ENCODE results near the gene SSTR3. TPM values are rescaled to one million over a fixed set of nuclear protein-coding genes. Genes with fewer than 3 reads are reported as not detected.

Gene SSTR3
- total RNA-seq, 1 experiment from 2014 or later = 0.22 TPM

DNA sequence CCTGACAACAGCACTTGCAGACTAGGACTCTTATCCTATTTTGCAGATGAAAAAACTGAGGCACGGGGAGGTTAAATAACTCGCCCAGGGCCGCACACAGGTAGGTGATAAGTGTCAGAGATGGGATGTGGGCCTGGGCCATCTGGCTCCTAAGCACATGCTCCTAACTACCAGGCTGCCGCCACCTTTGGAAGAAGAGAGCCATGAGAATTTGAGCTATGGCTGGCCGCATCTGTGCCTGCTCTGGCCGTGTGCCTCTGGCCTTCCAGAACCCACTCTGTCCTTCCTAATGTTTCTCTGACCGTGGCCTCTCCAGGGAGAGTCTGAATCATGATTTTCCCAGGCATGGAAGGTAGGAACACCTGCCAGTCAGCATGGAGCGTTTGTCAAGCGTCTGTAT, 47.2 kb downstream of the SSTR3 start (continued):
- TF ChIP-seq, protein P1, sequence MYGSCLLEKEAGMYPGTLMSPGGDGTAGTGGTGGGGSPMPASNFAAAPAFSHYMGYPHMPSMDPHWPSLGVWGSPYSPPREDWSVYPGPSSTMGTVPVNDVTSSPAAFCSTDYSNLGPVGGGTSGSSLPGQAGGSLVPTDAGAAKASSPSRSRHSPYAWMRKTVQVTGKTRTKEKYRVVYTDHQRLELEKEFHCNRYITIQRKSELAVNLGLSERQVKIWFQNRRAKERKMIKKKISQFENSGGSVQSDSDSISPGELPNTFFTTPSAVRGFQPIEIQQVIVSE (CRISPR knock-in tag; IDR thresholded peaks at IDR 0.05; ENCODE audit: borderline replicate concordance) = no peak
- TF ChIP-seq, protein P2, sequence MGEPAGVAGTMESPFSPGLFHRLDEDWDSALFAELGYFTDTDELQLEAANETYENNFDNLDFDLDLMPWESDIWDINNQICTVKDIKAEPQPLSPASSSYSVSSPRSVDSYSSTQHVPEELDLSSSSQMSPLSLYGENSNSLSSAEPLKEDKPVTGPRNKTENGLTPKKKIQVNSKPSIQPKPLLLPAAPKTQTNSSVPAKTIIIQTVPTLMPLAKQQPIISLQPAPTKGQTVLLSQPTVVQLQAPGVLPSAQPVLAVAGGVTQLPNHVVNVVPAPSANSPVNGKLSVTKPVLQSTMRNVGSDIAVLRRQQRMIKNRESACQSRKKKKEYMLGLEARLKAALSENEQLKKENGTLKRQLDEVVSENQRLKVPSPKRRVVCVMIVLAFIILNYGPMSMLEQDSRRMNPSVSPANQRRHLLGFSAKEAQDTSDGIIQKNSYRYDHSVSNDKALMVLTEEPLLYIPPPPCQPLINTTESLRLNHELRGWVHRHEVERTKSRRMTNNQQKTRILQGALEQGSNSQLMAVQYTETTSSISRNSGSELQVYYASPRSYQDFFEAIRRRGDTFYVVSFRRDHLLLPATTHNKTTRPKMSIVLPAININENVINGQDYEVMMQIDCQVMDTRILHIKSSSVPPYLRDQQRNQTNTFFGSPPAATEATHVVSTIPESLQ (CRISPR knock-in tag; IDR thresholded peaks at IDR 0.05) = no peak
- no peak for TF ChIP-seq FOXJ3 (CRISPR knock-in tag; IDR thresholded peaks at IDR 0.05; ENCODE audit: borderline replicate concordance)
- TF ChIP-seq, protein P3, sequence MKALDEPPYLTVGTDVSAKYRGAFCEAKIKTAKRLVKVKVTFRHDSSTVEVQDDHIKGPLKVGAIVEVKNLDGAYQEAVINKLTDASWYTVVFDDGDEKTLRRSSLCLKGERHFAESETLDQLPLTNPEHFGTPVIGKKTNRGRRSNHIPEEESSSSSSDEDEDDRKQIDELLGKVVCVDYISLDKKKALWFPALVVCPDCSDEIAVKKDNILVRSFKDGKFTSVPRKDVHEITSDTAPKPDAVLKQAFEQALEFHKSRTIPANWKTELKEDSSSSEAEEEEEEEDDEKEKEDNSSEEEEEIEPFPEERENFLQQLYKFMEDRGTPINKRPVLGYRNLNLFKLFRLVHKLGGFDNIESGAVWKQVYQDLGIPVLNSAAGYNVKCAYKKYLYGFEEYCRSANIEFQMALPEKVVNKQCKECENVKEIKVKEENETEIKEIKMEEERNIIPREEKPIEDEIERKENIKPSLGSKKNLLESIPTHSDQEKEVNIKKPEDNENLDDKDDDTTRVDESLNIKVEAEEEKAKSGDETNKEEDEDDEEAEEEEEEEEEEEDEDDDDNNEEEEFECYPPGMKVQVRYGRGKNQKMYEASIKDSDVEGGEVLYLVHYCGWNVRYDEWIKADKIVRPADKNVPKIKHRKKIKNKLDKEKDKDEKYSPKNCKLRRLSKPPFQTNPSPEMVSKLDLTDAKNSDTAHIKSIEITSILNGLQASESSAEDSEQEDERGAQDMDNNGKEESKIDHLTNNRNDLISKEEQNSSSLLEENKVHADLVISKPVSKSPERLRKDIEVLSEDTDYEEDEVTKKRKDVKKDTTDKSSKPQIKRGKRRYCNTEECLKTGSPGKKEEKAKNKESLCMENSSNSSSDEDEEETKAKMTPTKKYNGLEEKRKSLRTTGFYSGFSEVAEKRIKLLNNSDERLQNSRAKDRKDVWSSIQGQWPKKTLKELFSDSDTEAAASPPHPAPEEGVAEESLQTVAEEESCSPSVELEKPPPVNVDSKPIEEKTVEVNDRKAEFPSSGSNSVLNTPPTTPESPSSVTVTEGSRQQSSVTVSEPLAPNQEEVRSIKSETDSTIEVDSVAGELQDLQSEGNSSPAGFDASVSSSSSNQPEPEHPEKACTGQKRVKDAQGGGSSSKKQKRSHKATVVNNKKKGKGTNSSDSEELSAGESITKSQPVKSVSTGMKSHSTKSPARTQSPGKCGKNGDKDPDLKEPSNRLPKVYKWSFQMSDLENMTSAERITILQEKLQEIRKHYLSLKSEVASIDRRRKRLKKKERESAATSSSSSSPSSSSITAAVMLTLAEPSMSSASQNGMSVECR (CRISPR knock-in tag; IDR thresholded peaks at IDR 0.05; ENCODE audit: borderline replicate concordance) = no peak
- TF ChIP-seq GABPB1 (CRISPR knock-in tag; IDR thresholded peaks at IDR 0.05) = no peak
- no peak for TF ChIP-seq FOXK1 (CRISPR knock-in tag; IDR thresholded peaks at IDR 0.05)
- TF ChIP-seq ZNF121 (CRISPR knock-in tag; IDR thresholded peaks at IDR 0.05) = no peak

DNA sequence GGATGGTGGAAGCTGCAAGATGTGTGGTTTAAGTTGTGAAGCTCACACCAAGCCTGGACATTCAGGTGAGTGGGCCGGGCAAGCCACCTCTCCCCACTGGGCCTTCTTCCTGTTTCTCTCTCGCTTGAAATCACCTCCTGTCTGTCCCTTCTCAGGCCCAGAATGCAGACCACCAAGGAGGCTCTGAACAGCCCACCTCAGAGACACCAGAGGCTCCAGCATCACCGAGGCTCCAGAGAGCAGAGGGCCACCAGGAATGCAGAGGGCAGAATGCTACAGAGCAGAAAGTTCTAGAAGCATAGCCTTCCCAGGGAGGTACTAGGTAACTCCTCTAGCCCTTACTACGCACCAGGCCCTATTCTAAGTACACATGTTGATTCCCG, 47.8 kb downstream of the SSTR3 start:
- H3K36me3 Mint-ChIP-seq = no peaks in the 10 kb centered on the region
- TF ChIP-seq CREB1 (CRISPR knock-in tag; IDR thresholded peaks at IDR 0.05) = no peak
- no peak for TF ChIP-seq ZNF671 (CRISPR knock-in tag; IDR thresholded peaks at IDR 0.05)
- TF ChIP-seq, protein P3 (CRISPR knock-in tag; IDR thresholded peaks at IDR 0.05; ENCODE audit: borderline replicate concordance) = no peak
- TF ChIP-seq, protein P4, sequence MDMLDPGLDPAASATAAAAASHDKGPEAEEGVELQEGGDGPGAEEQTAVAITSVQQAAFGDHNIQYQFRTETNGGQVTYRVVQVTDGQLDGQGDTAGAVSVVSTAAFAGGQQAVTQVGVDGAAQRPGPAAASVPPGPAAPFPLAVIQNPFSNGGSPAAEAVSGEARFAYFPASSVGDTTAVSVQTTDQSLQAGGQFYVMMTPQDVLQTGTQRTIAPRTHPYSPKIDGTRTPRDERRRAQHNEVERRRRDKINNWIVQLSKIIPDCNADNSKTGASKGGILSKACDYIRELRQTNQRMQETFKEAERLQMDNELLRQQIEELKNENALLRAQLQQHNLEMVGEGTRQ (CRISPR knock-in tag; IDR thresholded peaks at IDR 0.05) = no peak
- TF ChIP-seq SOX15 (CRISPR knock-in tag; IDR thresholded peaks at IDR 0.05) = no peak
- H3K27me3 Mint-ChIP-seq (ENCODE audit: low read depth) = peaks cover 11% of the 10 kb centered on the region
- H3K9me3 Mint-ChIP-seq = peaks cover 6% of the 10 kb centered on the region
- no peak for DNase-seq (ENCODE audit: low spot score)
- ChIA-PET POLR2A (no interaction called here), CTCF (interaction anchor here (1.3 to 4.8 kb wide), 4 partner anchors 19 to 133 kb away, joined by 3 to 49 read pairs (median 15); no protein-coding TSS in a partner anchor)
- H3K27ac Mint-ChIP-seq = no peak overlapping the region
- ATAC-seq = no peak
- no peak overlapping the region for H3K4me3 Mint-ChIP-seq
- H3K4me1 Mint-ChIP-seq = peaks cover 15% of the 10 kb centered on the region

Data from WTC11 (cell line).